ENCODE measurements around the gene GALM.
"Not testable (repeated sequence)": the region's sequence is repeated elsewhere in the genome, so short reads cannot be mapped to it uniquely, and the experiment has no call there.

The GALM gene

GRCh38 chr2:38743672-38744398, 77.9 kb downstream of the GALM start:
- no peak for DNase-seq

- DNase-seq, result no peak
These were observed 78.5 kb downstream of the GALM start for GRCh38 chr2:38744399-38744780.

DNA sequence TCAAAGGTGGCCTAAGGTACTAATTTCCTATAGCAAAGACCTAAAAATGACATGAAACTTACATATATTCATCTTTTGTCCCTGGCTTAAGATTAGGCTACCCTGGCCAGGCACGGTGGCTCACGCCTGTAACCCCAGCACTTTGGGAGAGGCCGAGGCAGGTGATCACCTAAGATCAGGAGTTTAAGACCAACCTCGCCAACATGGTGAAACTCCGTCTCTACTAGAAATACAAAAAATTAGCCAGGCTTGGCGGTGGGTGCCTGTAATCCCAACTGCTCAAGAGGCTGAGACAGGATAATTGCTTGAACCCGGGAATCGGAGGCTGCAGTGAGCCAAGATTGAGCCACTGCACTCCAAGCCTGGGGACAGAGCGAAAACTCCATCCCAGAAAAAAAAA, 79.4 kb downstream of the GALM start:
- DNase-seq, result no peak

DNA sequence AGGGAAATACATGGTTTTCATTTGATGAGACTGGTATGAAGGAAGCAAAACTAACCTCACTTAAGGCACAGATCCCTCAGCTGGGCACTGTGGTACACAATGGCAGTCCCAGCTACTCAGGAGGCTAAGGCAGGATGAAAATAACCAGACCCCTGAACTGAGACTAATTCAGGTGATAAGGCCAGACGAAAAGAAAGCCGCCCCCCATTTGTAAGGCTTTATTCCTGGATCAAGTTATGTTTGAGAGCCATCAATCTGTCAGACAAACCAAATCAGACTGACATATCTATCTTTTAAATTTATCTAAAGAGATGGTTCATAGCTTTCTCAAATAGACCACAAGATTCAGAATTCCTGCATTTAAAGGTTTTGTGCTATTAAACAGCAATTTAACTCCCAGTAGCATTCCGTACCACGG, 81.1 kb downstream of the GALM start:
- DNase-seq, result no peak

DNA sequence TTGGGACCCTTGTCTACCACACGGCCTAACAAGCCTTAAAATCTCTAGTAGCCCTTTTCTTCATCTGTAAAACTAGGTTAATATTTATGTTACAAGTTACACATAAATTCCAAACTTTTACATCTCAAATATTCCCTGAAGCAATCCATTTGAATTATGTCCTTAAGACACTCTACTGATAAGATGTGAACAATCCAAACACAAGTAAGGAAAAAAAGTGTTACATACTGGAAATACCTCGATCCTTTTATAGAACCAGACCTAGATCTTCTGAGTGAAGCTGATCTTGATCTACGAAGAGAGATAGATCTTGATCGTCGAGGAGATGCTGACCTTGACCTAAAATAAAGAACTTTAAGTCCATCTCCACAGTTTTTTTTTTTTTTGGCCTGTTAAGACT, 81.9 kb downstream of the GALM start:
- DNase-seq, result no peak

DNA sequence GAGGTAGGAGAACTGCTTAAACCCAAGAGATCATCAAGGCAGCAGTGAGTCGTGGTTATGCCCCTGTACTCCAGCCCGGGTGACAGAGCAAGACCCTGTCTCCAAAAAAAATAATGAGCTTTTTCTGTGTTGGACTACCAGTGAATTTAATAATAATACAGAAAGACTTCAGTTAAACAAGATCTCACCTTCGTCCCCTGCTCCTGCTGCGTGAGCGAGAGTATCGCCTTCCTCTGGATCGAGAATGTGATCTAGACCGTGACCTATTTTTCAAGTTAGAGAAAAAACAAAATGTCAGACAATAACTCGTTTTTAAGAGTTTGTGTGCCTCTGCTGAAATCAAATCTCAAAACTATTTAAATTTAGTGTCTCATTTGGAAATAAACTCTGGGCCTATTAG, 82.5 kb downstream of the GALM start:
- DNase-seq, result no peak

DNA sequence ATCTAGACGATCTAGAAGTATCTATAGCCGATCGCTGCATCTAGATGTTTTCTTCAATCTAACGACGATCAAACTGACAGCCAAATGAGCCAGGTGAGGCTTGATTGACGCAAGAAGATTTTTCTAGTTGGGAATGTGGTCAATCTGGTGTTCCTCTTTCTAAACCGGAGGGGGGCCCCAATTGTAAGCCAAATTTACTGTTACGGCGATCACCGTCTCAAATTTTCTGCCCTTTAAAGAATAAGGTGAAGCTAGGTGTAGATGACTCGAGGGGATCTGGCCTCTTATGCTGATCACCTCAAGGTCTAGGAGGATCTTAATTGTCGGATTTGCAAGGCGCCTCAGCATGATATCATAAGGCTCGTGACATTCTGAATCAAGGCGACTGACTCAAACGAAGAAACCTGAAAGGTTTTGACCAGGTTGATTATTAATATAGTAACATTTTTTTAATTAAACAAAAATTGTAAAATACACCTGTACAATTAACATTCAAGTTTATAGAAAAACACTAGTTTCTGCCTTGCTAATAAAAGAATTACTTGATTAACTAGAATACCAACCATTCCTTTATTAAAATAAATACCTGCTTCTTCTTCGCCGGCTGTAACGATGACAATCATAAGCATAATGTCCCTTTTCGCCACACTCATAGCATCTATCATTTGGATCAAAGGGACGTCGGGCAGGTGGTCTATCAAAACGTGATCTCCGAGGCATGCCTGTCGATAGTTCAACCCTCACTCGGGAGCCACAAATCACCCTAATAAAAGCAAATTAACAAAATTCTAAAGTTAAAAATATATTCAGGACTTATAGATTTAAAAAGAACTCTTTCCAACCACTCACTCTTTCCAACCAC, 83.3 kb downstream of the GALM start:
- DNase-seq, result no peak

DNA sequence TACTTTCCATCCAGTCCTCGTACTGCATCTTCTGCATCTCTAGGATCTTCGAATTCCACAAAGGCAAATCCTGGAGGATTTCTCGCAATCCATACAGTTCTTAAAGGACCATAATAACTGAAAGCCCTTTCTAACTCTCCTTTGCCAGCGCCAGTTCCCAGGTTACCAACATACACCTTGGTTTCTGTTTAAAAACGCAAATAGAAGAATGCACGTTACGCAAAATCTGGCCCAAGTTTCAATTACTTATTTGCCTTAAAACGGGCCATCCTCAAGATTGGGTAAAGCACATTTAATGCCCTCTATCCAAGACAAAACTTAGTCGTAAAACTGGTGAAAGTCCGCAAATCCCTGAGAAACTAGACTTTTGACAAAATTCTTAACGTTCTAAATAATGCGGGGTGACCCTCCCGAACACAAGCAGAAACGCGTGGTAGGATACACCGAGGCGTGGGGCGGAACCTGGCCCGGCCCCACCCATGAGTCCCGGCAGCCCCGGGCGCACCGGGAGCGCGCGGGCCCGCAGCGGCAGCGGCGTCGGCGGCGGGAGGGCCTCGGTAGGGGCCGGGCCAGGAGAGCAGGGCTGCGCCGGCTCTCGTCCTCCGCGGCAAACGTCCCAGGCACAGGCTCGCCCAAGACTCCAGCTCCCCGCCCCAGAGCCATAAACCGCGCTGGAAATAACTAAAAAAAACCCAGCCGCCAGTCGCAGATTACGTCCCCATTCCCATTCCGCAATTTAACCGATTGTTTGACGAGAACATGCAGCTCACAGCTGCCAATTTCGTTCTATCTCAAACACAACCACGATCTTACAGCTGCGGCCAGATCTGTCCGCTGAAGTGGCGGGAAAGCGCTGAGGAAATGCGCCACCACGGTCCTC, 84.3 kb downstream of the GALM start:
- DNase-seq, result peak in 2 of 4 experiments; percentile 33 to 53

GRCh38 chr2:38750891-38751595, 85.1 kb downstream of the GALM start, which contains the start of gene SRSF7:
SRSF7 (minus strand) TSS chr2:38751361; CDS start chr2:38751256, 105 bp downstream.
- peak; percentile 97 to 99 (median 98) for DNase-seq

GRCh38 chr2:38751596-38752410, 85.9 kb downstream of the GALM start:
- no peak for DNase-seq

- DNase-seq, result no peak
These were observed 88.1 kb downstream of the GALM start for GRCh38 chr2:38754049-38754448.

GRCh38 chr2:38754506-38754905, 88.6 kb downstream of the GALM start:
- DNase-seq, result no peak

- not testable (repeated sequence) for DNase-seq
These were observed 90.0 kb downstream of the GALM start for GRCh38 chr2:38755891-38756290.

- no peak for DNase-seq
These were observed 97.3 kb downstream of the GALM start for GRCh38 chr2:38763228-38763627.

GRCh38 chr2:38763728-38764127, 97.8 kb downstream of the GALM start:
- DNase-seq, result no peak

DNA sequence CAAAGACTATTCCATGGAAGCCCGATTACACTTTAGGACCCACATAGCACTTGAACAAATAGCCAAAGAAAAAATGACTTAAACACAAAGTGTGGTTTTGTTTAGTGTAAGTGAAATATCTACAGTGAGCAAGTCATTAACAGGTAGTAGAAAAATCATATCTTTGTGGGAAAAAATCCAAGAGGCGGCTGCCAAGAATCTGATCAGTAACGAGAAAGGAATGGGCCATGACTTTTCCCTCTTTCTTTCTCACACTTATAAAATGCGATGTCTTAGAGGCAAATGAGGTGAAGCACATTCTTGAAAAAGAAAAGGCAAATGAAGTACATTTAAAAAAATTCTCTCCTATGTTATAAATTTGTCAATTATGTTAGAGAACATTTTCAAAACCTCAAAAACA, 99.2 kb downstream of the GALM start:
- DNase-seq, result no peak

- no peak for DNase-seq
These were observed 99.6 kb downstream of the GALM start for GRCh38 chr2:38765551-38765950.

- no peak for DNase-seq
These were observed 105.7 kb downstream of the GALM start for GRCh38 chr2:38771632-38772031.

DNA sequence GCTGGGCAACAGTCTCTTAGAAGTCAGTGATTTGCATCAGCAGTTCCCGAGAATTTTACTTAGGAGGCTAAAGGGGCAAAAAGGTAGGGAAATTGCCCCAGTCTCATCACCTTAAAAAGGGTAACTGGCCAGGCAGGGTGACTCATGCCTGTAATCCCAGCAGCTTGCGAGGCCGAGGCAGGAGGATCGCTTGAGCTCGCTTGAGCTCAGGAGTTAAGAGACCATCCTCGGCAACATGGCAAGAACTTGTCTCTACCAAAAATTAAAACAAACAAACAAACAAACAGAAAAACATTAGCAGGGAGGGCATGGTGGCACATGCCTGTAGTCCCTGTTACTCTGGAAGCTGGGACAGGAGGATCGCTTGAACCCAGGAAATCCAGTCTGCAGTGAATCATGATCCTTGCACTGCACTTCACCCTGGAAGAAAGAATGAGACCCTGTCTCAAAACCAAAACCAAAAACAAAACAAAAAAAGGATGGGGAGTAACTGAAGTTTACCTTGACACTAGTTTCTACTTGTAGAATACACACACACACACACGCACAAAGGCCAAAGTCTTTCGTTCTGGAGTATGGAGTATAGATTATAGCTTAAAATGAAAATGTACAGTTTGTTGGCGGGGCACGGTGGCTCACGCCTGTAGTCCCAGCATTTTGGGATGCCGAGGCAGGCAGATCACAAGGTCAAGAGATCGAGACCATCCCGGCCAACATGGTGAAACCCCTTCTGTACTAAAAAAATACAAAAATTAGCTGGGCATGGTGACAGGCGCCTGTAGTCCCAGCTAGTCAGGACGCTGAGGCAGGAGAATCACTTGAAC, 109.4 kb downstream of the GALM start:
- DNase-seq, result no peak

- no peak for DNase-seq
These were observed 110.0 kb downstream of the GALM start for GRCh38 chr2:38775921-38776225.

- DNase-seq, result no peak
These were observed 110.6 kb downstream of the GALM start for GRCh38 chr2:38776531-38776930.
